Lower lobe of right lung (tissue), 2 donors: ENCODE data around the gene SMARCA4. TPM values are rescaled to one million over a fixed set of nuclear protein-coding genes. Genes with fewer than 3 reads are reported as not detected.

Experiments
- ATAC-seq, 2 donors: fragments of 200-7000 bp; cut with Tn5 transposase; one replicate each; pipeline ENCODE4 v1.9.1; 2020 to 2022; ENCODE audit warnings: mild to moderate bottlenecking in 2 of 2, moderate library complexity in 2 of 2
- DNase-seq: peaks from one replicate; pipeline ENCODE4 v3.0.0-alpha.2; 2020
- H3K27ac ChIP-seq: fragments of 200-600 bp; one replicate; pipeline ENCODE4 v1.8.0; 2022
- H3K27me3 ChIP-seq: fragments of 200-600 bp; one replicate; pipeline ENCODE4 v1.8.0; 2022; ENCODE audit warnings: low read depth
- H3K36me3 ChIP-seq: fragments of 200-600 bp; one replicate; pipeline ENCODE4 v1.8.0; 2022; ENCODE audit warnings: mild to moderate bottlenecking
- H3K4me1 ChIP-seq: fragments of 200-600 bp; one replicate; pipeline ENCODE4 v1.8.0; 2022
- H3K4me3 ChIP-seq: fragments of 200-600 bp; one replicate; pipeline ENCODE4 v1.8.0; 2022; ENCODE audit warnings: mild to moderate bottlenecking
- H3K9me3 ChIP-seq: fragments of 200-600 bp; one replicate; pipeline ENCODE4 v1.8.0; 2022
- intact Hi-C: fragments of 100-400 bp; cut with DNase I; formaldehyde crosslinking; loops from one replicate; pipeline ENCODE4 v1.11.0; 2022
- total RNA-seq: library from RNA; stranded (reverse); fragmentation: NEBNext Ultra II Directional; extraction: Animal tissue kit (Norgen Biotek cat#: 25700); gene quantifications from one replicate; pipeline ENCODE4 v1.2.1, GENCODE V29; 2021
- TF ChIP-seq, protein P1 (sequence below): fragments of 200-600 bp; IDR thresholded peaks from one replicate; pipeline ENCODE4 v1.8.0; 2022; ENCODE audit warnings: antibody characterized with exemption, mild to moderate bottlenecking
- donor health status: DM: no; HTN: yes; CAD: no; lungs with severe emphysema.

SMARCA4 gene
- total RNA-seq, 1 donor from 2014 or later, result 85.0 TPM

DNA sequence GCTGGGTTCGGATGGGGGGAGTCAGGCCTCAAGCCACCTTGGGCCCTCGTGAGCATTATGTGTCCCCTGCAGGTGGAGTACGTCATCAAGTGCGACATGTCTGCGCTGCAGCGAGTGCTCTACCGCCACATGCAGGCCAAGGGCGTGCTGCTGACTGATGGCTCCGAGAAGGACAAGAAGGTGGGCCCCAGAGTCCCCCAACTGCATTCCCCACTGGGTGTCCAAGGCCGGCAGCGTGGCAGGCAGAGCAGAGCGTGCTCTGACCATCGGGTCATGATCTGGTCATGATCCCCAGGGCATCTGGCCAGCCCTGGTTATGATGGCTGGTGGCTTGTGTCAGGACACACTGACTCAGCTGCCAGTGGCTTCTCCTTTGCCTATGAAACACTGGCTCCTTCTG is 63.4 kb downstream of the SMARCA4 start:
- DNase-seq, result no peak
- TF ChIP-seq, protein P1, sequence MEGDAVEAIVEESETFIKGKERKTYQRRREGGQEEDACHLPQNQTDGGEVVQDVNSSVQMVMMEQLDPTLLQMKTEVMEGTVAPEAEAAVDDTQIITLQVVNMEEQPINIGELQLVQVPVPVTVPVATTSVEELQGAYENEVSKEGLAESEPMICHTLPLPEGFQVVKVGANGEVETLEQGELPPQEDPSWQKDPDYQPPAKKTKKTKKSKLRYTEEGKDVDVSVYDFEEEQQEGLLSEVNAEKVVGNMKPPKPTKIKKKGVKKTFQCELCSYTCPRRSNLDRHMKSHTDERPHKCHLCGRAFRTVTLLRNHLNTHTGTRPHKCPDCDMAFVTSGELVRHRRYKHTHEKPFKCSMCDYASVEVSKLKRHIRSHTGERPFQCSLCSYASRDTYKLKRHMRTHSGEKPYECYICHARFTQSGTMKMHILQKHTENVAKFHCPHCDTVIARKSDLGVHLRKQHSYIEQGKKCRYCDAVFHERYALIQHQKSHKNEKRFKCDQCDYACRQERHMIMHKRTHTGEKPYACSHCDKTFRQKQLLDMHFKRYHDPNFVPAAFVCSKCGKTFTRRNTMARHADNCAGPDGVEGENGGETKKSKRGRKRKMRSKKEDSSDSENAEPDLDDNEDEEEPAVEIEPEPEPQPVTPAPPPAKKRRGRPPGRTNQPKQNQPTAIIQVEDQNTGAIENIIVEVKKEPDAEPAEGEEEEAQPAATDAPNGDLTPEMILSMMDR, result no peak
- Histone ChIP-seq H3K36me3 (peaks cover 99% of the 10 kb centered on the region), H3K4me3 (no peak overlapping the region), H3K9me3 (no peaks in the 10 kb centered on the region), H3K4me1 (no peaks in the 10 kb centered on the region), H3K27ac (peak overlapping the region; percentile 3), H3K27me3 (no peaks in the 10 kb centered on the region)
- ATAC-seq, result peak in 1 of 2 donors; percentile 7
- intact Hi-C loops, result no loop called here

GRCh38 chr19:11025006-11025405 is 64.2 kb downstream of the SMARCA4 start:
- no peak for DNase-seq
- Histone ChIP-seq H3K27me3 (no peaks in the 10 kb centered on the region), H3K36me3 (peaks cover 99% of the 10 kb centered on the region), H3K4me3 (no peak overlapping the region), H3K27ac (no peak overlapping the region), H3K9me3 (no peaks in the 10 kb centered on the region), H3K4me1 (no peaks in the 10 kb centered on the region)
- TF ChIP-seq, protein P1, result no peak
- intact Hi-C loops, result no loop called here
- ATAC-seq, result no peak

- H3K9me3 ChIP-seq, result no peaks in the 10 kb centered on the region
- ATAC-seq (no peak), DNase-seq (no peak)
- peaks cover 99% of the 10 kb centered on the region for H3K36me3 ChIP-seq
- intact Hi-C loops, result no loop called here
- H3K27ac ChIP-seq, result no peak overlapping the region
- TF ChIP-seq, protein P1, result no peak
- no peaks in the 10 kb centered on the region for H3K4me1 ChIP-seq
- H3K4me3 ChIP-seq, result no peak overlapping the region
- H3K27me3 ChIP-seq, result no peaks in the 10 kb centered on the region
These were observed 64.6 kb downstream of the SMARCA4 start for GRCh38 chr19:11025445-11025844.

GRCh38 chr19:11025997-11026396 is 65.2 kb downstream of the SMARCA4 start:
- Histone ChIP-seq H3K27me3 (no peaks in the 10 kb centered on the region), H3K9me3 (no peaks in the 10 kb centered on the region), H3K27ac (no peak overlapping the region), H3K4me1 (no peaks in the 10 kb centered on the region), H3K36me3 (peaks cover 99% of the 10 kb centered on the region), H3K4me3 (no peak overlapping the region)
- DNase-seq (no peak), ATAC-seq (no peak)
- intact Hi-C loops, result no loop called here
- TF ChIP-seq, protein P1, result no peak

DNA sequence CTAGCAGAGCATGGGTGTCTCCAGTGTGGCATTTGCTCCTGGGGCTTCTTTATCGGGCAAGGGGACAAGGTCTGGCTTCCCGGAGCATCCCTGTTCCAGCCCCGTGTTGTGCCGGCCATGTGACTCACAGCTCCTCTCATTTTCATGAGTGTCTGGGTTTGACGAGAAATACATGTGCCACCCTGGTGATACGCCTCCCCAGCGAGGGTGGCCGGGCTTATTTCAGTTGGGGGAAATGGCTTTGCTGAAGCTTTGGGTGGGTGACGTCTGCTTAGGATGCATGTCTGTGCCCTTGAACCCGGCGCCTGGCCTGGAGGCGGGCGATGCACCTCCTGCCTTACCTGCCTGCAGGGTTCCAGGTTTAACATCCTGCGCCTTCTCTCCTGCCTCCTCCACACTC is 66.6 kb downstream of the SMARCA4 start:
- H3K4me1 ChIP-seq, result no peaks in the 10 kb centered on the region
- no peaks in the 10 kb centered on the region for H3K9me3 ChIP-seq
- TF ChIP-seq, protein P1, result no peak
- ATAC-seq (no peak), DNase-seq (no peak)
- peaks cover 99% of the 10 kb centered on the region for H3K36me3 ChIP-seq
- H3K27ac ChIP-seq, result no peak overlapping the region
- H3K4me3 ChIP-seq, result no peak overlapping the region
- H3K27me3 ChIP-seq, result no peaks in the 10 kb centered on the region
- intact Hi-C loops, result no loop called here

- Histone ChIP-seq H3K4me1 (no peaks in the 10 kb centered on the region), H3K27ac (no peak overlapping the region), H3K4me3 (no peak overlapping the region), H3K36me3 (peaks cover 99% of the 10 kb centered on the region), H3K27me3 (no peaks in the 10 kb centered on the region), H3K9me3 (no peaks in the 10 kb centered on the region)
- DNase-seq (no peak), ATAC-seq (no peak)
- intact Hi-C loops, result no loop called here
- TF ChIP-seq, protein P1, result no peak
These were observed 67.3 kb downstream of the SMARCA4 start for GRCh38 chr19:11028146-11028545.
